ENCODE data around the gene ABCA1. TPM values are rescaled to one million over a fixed set of nuclear protein-coding genes. Genes with fewer than 3 reads are reported as not detected.

Gene ABCA1
- total RNA-seq, 8 experiments from 2014 or later, result 9.1 to 103 (median 15.4) TPM

DNA sequence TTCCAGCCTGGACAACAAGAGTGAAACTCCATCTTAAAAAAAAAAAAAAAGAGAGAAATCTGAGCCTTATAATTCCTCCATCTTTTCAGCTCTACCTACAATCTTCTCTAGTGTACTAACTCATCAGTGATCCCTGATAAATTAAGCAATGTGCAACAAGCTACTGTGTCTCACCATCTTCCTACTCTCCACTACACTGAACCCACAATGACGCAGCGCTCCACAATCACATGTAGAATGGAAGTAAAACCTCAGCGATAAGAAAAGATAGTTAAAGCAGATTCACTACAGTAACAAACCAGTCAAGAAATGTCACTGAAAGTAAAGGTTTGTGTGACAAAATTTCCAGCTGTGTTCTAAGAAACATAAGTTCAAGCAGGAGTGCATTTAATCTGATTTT lies 13.5 kb downstream of the ABCA1 start:
- in situ Hi-C loops (cut with MboI; ENCODE audit: low pct_unique_long_range_greater_than_20kb in 2 of 9, low sequenced_read_pairs in 9 of 9, unreplicated experiment in 9 of 9), result loop anchor here in 1 of 9 experiments (25.0 kb wide), 1 partner anchor 223 kb away; no protein-coding TSS in a partner anchor
- H3K4me3 ChIP-seq, result no peak overlapping the region
- H3K27ac ChIP-seq, result no peak overlapping the region
- H3K4me1 ChIP-seq (replicated peaks in 1 of 2), result peaks cover 0 to 26% of the 10 kb centered on the region in 2 donors
- 93 to 100% (median 100%) methylated on average over 1 to 3 of the region's 3 CpGs; no CpG with 5 or more reads in 2 of the 10 experiments for WGBS, 10 experiments
- ATAC-seq (replicated peaks in 6 of 8), result no peak

DNA sequence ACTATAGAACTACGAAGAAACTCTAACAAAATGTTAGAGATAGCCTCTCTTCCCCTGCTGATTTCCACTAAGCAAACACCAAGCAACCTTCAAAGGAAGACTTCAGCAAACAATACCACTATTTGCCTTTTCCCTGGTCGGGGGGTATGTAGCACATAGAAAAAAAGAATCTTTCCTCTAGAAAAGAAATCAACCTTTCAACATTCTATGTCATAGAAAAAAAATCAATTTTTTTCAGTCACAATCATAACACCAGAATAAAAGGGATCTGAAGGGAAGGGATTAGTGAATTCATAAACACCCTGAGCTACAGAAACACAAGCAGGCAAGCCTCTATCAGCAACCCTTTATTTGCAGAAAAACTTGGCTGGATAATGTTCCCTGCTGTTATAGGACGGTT lies 15.3 kb downstream of the ABCA1 start:
- ATAC-seq (replicated peaks in 6 of 8), result peak in 1 of 8 experiments; percentile 38
- Histone ChIP-seq H3K27ac (no peak overlapping the region), H3K4me3 (no peak overlapping the region), H3K4me1 (replicated peaks in 1 of 2) (peaks cover 4 to 31% of the 10 kb centered on the region in 2 donors)
- in situ Hi-C loops (cut with MboI; ENCODE audit: low pct_unique_long_range_greater_than_20kb in 2 of 9, low sequenced_read_pairs in 9 of 9, unreplicated experiment in 9 of 9), result loop anchor here in 1 of 9 experiments (25.0 kb wide), 1 partner anchor 225 kb away; no protein-coding TSS in a partner anchor
- WGBS, 10 experiments, result 15 to 100% (median 46%) methylated on average over 1 to 3 of the region's 3 CpGs

DNA sequence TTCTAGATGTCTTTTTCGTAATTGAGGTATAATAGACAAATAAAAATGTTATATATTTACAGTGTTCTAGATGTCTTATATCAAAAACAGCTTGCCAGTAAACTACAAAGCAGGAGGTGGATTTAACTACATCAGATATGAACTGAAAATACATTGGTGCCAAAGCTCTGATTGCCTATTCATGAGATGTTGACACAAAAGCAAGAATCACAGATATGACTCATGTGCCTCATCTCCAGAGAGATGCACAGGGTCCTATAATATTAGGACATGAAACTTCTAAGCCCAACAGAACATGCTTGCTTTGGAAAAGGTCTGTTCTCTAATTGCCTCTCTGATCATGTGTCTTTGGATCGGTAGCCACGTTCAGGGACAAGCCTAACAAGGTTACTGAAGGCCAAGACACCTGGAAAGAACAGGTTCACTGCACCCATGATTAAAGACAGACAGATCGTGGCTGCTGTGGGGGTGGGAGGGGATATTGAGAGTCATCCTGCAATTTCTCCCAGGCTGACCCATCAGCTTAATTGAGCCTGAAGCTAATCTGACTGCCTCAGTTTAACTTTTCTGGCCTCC lies 16.8 kb downstream of the ABCA1 start:
- WGBS, 10 experiments, result 64 to 100% (median 89%) methylated on average over 1 to 4 of the region's 4 CpGs; no CpG with 5 or more reads in 1 of the 10 experiments
- Histone ChIP-seq H3K4me3 (no peak overlapping the region), H3K4me1 (replicated peaks in 1 of 2) (peaks cover 4 to 31% of the 10 kb centered on the region in 2 donors), H3K27ac (no peak overlapping the region)
- ATAC-seq (replicated peaks in 6 of 8), result peak in 4 of 8 experiments; percentile 13 to 55 (median 46)
- in situ Hi-C loops (cut with MboI; ENCODE audit: low pct_unique_long_range_greater_than_20kb in 2 of 9, low sequenced_read_pairs in 9 of 9, unreplicated experiment in 9 of 9), result loop anchor here in 1 of 9 experiments (25.0 kb wide), 1 partner anchor 226 kb away; no protein-coding TSS in a partner anchor

- peak in 2 of 8 experiments; percentile 13 to 24 for ATAC-seq (replicated peaks in 6 of 8)
- H3K27ac ChIP-seq, result no peak overlapping the region
These were observed 20.5 kb downstream of the ABCA1 start for GRCh38 chr9:104907278-104907951.

GRCh38 chr9:104906441-104907277 lies 21.3 kb downstream of the ABCA1 start:
- peak in 2 of 8 experiments; percentile 31 to 49 for ATAC-seq (replicated peaks in 6 of 8)
- no peak overlapping the region for H3K4me3 ChIP-seq
- H3K27ac ChIP-seq, result no peak overlapping the region
- WGBS, 10 experiments, result 31 to 100% (median 80%) methylated on average over 1 to 3 of the region's 5 CpGs; no CpG with 5 or more reads in 3 of the 10 experiments
- peaks cover 13 to 27% of the 10 kb centered on the region in 2 donors for H3K4me1 ChIP-seq (replicated peaks in 1 of 2)
- in situ Hi-C loops (cut with MboI; ENCODE audit: low pct_unique_long_range_greater_than_20kb in 2 of 9, low sequenced_read_pairs in 9 of 9, unreplicated experiment in 9 of 9), result loop anchor here in 1 of 9 experiments (25.0 kb wide), 1 partner anchor 231 kb away; no protein-coding TSS in a partner anchor

More at GRCh38 chr9:104907278-104907951, 20.5 kb downstream of the ABCA1 start:
- in situ Hi-C loops (cut with MboI; ENCODE audit: low pct_unique_long_range_greater_than_20kb in 2 of 9, low sequenced_read_pairs in 9 of 9, unreplicated experiment in 9 of 9), result loop anchor here in 1 of 9 experiments (25.0 kb wide), 1 partner anchor 230 kb away; no protein-coding TSS in a partner anchor
- 10 to 100% (median 67%) methylated on average over 1 to 10 of the region's 11 CpGs for WGBS, 10 experiments
- Histone ChIP-seq H3K4me3 (no peak overlapping the region), H3K4me1 (replicated peaks in 1 of 2) (peaks cover 13 to 29% of the 10 kb centered on the region in 2 donors)

- 13 to 100% (median 32%) methylated on average over 1 to 2 of the region's 2 CpGs; no CpG with 5 or more reads in 3 of the 10 experiments for WGBS, 10 experiments
- ATAC-seq (replicated peaks in 6 of 8), result no peak
These were observed 22.0 kb downstream of the ABCA1 start for GRCh38 chr9:104905931-104906330.

DNA sequence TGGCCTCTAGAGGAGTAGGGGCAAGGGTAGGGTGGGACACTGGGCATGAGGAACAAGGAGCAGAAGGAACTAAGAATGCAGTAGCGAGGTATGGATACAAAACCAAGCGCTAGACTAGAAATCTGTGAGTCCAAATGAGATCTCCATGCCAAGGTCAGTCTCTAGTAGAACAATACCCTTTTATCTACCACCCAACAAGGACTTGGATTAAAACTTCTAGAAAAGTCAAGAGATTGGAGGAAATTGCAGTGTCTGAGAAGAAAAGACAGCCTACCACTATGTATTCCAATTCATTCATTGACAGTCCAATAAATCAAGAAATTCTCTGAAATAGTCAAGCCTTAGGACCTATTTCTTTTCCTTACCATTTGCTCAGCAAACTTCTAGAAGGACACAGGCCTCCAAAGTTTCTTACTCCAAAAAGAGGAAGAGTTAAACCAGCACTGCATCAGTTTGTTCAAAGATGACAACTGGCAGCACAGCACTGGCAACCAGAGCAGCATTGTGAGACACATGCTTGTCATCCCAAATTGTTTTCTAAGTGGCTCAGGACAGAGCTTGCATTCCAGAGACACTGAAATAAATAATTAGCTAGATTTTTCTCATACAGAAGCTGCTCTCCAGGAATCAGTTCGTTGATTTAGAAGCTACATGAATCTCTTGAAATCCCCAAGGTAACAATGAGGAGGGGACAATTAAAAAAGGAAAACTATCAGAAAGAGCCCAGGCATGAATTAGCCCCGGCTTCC lies 22.6 kb downstream of the ABCA1 start:
- peak in 1 of 8 experiments; percentile 27 for ATAC-seq (replicated peaks in 6 of 8)
- Histone ChIP-seq H3K4me3 (no peak overlapping the region), H3K4me1 (replicated peaks in 1 of 2) (peaks cover 13 to 21% of the 10 kb centered on the region in 2 donors), H3K27ac (no peak overlapping the region)
- WGBS, 10 experiments, result 31 to 100% (median 85%) methylated on average over 1 to 4 of the region's 4 CpGs; no CpG with 5 or more reads in 3 of the 10 experiments
- in situ Hi-C loops (cut with MboI; ENCODE audit: low pct_unique_long_range_greater_than_20kb in 2 of 9, low sequenced_read_pairs in 9 of 9, unreplicated experiment in 9 of 9), result loop anchor here in 1 of 9 experiments (25.0 kb wide), 1 partner anchor 232 kb away; no protein-coding TSS in a partner anchor

More at GRCh38 chr9:104905931-104906330, 22.0 kb downstream of the ABCA1 start:
- no peak overlapping the region for H3K4me3 ChIP-seq
- in situ Hi-C loops (cut with MboI; ENCODE audit: low pct_unique_long_range_greater_than_20kb in 2 of 9, low sequenced_read_pairs in 9 of 9, unreplicated experiment in 9 of 9), result loop anchor here in 1 of 9 experiments (25.0 kb wide), 1 partner anchor 231 kb away; no protein-coding TSS in a partner anchor
- H3K4me1 ChIP-seq (replicated peaks in 1 of 2), result peaks cover 13 to 21% of the 10 kb centered on the region in 2 donors
- H3K27ac ChIP-seq, result no peak overlapping the region

- ATAC-seq (replicated peaks in 6 of 8), result peak in 5 of 8 experiments; percentile 96 to 98 (median 98)
- peak overlapping the region in 1 of 2 donors; percentile 37 for H3K27ac ChIP-seq
- WGBS, 10 experiments, result 65 to 96% (median 77%) methylated on average over 2 to 7 of the region's 8 CpGs; no CpG with 5 or more reads in 4 of the 10 experiments
- H3K4me3 ChIP-seq, result no peak overlapping the region
- peaks cover 8 to 12% of the 10 kb centered on the region in 2 donors for H3K4me1 ChIP-seq (replicated peaks in 1 of 2)
- in situ Hi-C loops (cut with MboI; ENCODE audit: low pct_unique_long_range_greater_than_20kb in 2 of 9, low sequenced_read_pairs in 9 of 9, unreplicated experiment in 9 of 9), result loop anchor here in 1 of 9 experiments (25.0 kb wide), 1 partner anchor 234 kb away; no protein-coding TSS in a partner anchor
These were observed 24.3 kb downstream of the ABCA1 start for GRCh38 chr9:104903609-104904008.

DNA sequence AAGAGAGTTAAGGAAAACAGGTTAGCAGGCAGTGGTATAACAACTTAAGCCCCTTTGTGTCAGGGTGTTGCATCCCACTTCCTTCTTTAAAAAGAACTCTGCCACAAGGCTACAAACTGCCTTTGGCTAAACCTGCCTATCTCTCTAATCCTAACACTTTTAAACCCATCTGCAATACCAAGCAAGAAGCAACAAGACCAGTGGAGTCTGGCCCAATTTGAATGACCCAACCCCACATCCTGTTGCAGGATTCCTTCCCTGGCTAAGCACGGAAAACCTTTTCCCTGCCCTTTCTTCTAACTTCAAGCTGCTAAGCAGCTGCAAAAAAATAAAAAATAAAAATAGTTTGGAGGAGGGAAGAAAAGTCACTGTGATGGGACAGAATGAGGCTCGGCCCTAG lies 27.1 kb downstream of the ABCA1 start:
- no peak overlapping the region for H3K27ac ChIP-seq
- peaks cover 8 to 12% of the 10 kb centered on the region in 2 donors for H3K4me1 ChIP-seq (replicated peaks in 1 of 2)
- ATAC-seq (replicated peaks in 6 of 8), result no peak
- in situ Hi-C loops (cut with MboI; ENCODE audit: low pct_unique_long_range_greater_than_20kb in 2 of 9, low sequenced_read_pairs in 9 of 9, unreplicated experiment in 9 of 9), result loop anchor here in 1 of 9 experiments (25.0 kb wide), 1 partner anchor 236 kb away; no protein-coding TSS in a partner anchor
- 33 to 100% (median 80%) methylated on average over 1 to 2 of the region's 2 CpGs; no CpG with 5 or more reads in 3 of the 10 experiments for WGBS, 10 experiments
- H3K4me3 ChIP-seq, result no peak overlapping the region

DNA sequence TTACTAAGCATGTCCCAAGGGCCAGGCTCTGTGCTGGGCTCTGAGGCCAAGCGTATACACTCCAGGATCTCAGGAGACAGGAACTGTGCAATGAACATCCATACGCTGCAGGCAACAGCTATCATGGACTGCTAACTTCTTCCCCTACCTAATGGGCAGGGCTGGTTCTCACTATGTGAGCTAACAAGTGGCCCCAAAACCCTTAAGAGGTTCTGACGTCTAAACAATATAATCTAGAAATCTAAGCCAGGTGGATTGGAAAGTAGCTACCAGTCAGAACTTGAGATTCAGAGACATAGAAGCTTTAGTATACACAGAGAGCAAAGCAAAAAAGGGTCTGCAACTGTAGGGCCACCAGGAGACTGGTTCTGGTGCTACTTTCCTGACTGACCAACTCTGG lies 27.6 kb downstream of the ABCA1 start:
- 50 to 100% (median 75%) methylated on average over 1 to 3 of the region's 3 CpGs; no CpG with 5 or more reads in 5 of the 10 experiments for WGBS, 10 experiments
- no peak for ATAC-seq (replicated peaks in 6 of 8)
- H3K27ac ChIP-seq, result no peak overlapping the region
- peaks cover 7 to 8% of the 10 kb centered on the region in 2 donors for H3K4me1 ChIP-seq (replicated peaks in 1 of 2)
- in situ Hi-C loops (cut with MboI; ENCODE audit: low pct_unique_long_range_greater_than_20kb in 2 of 9, low sequenced_read_pairs in 9 of 9, unreplicated experiment in 9 of 9), result loop anchor here in 1 of 9 experiments (25.0 kb wide), 1 partner anchor 237 kb away; no protein-coding TSS in a partner anchor
- no peak overlapping the region for H3K4me3 ChIP-seq

DNA sequence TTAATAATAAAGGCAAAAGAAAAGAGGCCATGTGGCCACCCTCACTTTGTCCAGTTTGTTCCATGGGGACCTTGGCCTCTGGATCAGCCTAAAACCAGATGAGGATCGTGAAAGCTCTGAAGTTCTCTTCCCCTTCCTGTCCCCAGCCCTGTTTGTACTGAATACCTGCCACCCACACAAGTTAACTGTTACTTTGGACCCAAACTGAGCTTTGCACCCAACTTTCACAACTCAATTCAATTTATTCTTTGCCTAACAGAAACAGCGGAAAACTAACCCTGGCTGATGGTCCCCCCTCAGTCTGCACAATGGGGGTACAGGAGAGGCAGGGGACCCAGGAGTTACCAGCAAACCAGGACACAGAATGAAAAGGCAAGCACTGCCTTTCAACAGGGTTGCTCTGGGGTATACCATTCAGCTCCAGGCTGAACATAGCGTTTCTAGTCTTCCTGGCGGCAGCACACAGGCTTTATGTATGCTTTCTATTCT lies 28.2 kb downstream of the ABCA1 start:
- WGBS, 10 experiments, result 50 to 100% (median 77%) methylated on average over 1 to 4 of the region's 4 CpGs; no CpG with 5 or more reads in 4 of the 10 experiments
- in situ Hi-C loops (cut with MboI; ENCODE audit: low pct_unique_long_range_greater_than_20kb in 2 of 9, low sequenced_read_pairs in 9 of 9, unreplicated experiment in 9 of 9), result loop anchor here in 1 of 9 experiments (25.0 kb wide), 1 partner anchor 237 kb away; no protein-coding TSS in a partner anchor
- H3K27ac ChIP-seq, result no peak overlapping the region
- no peak overlapping the region for H3K4me3 ChIP-seq
- H3K4me1 ChIP-seq (replicated peaks in 1 of 2), result peaks cover 6 to 8% of the 10 kb centered on the region in 2 donors
- ATAC-seq (replicated peaks in 6 of 8), result no peak

All from motor neuron (in vitro differentiated cells).